A549 (cell line): ENCODE measurements around the gene GPBAR1. TPM values are rescaled to one million over a fixed set of nuclear protein-coding genes. Genes with fewer than 3 reads are reported as not detected.

Experiments
- ATAC-seq, 2 experiments: fragments of 200-7000 bp in 1 of 2; fragments of >200 bp in 1 of 2; cut with Nextera tagmentation in 1 of 2; cut with Tn5 transposase in 1 of 2; 3 replicates each; pipeline versions ENCODE4 v1.8.0 to v1.9.1; 2018 to 2020; ENCODE audit warnings: mild to moderate bottlenecking in 1 of 2, moderate library complexity in 1 of 2
- CTCF ChIA-PET: fragments of 300-600 bp; sonication (Branson Sonifier 250); formaldehyde crosslinking; extraction: SDS; loops from one replicate; lab custom pipeline; 2021; ENCODE audit warnings: antibody characterized with exemption, inconsistent platforms; lab: Yijun Ruan, JAX
- POLR2A ChIA-PET: fragments of 350-600 bp; formaldehyde crosslinking; extraction: SDS; loops from one replicate; lab custom pipeline; 2021; ENCODE audit warnings: antibody characterized with exemption, inconsistent platforms; lab: Yijun Ruan, JAX
- DNase-seq, 2 experiments: peaks; one replicate each; pipeline versions ENCODE4 v3.0.0 to v3.0.0-alpha.2; 2011 to 2016; ENCODE audit warnings: low read depth in 1 of 2, low spot score in 1 of 2
- FAIRE-seq: peaks from 2 replicates; lab custom pipeline; 2011; peaks lifted over from hg19 to GRCh38; lab: Jason Lieb, UNC
- H3K27ac ChIP-seq, 2 experiments: fragments of >200 bp; sonication (Bioruptor Twin); formaldehyde crosslinking; 3 replicates each; pipeline ENCODE4 v1.5.1; 2016 to 2017
- H3K4me1 ChIP-seq: fragments of >200 bp; sonication (Bioruptor Twin); formaldehyde crosslinking; 3 replicates; pipeline ENCODE4 v1.6.1; 2016
- H3K4me2 ChIP-seq: fragments of >200 bp; sonication (Bioruptor Twin); formaldehyde crosslinking; 3 replicates; pipeline ENCODE4 v1.6.1; 2016
- H3K4me3 ChIP-seq: fragments of >200 bp; sonication (Bioruptor Twin); formaldehyde crosslinking; 3 replicates; pipeline ENCODE4 v1.5.1; 2016
- H3K9me3 ChIP-seq: fragments of >200 bp; sonication (Bioruptor Twin); formaldehyde crosslinking; 3 replicates; pipeline ENCODE4 v1.6.1; 2016
- BHLHE40 ChIP-seq: IDR thresholded peaks from 2 replicates; pipeline ENCODE4 v1.6.1; 2012; ENCODE audit warnings: low read depth, low read length, inconsistent platforms
- EHMT2 ChIP-seq: fragments of 200-600 bp; sonication (generic); IDR thresholded peaks from 2 replicates; pipeline ENCODE4 v1.6.1; 2016; ENCODE audit warnings: antibody characterized with exemption, low read depth, mild to moderate bottlenecking, moderate library complexity
- FOSB ChIP-seq: fragments of 250-450 bp; sonication (Bioruptor Pico); IDR thresholded peaks from 2 replicates; pipeline ENCODE4 v1.5.0; 2020; ENCODE audit warnings: mild to moderate bottlenecking, moderate library complexity
- FOSL2 ChIP-seq, 2 experiments: fragments of 450-650 bp in 1 of 2; fragments of >200 bp in 1 of 2; sonication (Bioruptor Twin) in 1 of 2; formaldehyde crosslinking; IDR thresholded peaks; 2 replicates each; pipeline versions ENCODE4 v1.5.0 to v1.6.1; 2016 to 2020; ENCODE audit warnings: mild to moderate bottlenecking in 1 of 2, moderate library complexity in 1 of 2
- HEYL ChIP-seq: fragments of 250-450 bp; sonication (Bioruptor Pico); IDR thresholded peaks from 2 replicates; pipeline ENCODE4 v1.8.0; 2021; ENCODE audit warnings: mild to moderate bottlenecking, moderate library complexity
- JUNB ChIP-seq: fragments of >200 bp; sonication (Bioruptor Twin); formaldehyde crosslinking; IDR thresholded peaks from 2 replicates; pipeline ENCODE4 v1.6.1; 2016
- MAFK ChIP-seq: fragments of 450-650 bp; IDR thresholded peaks from 2 replicates; pipeline ENCODE4 v1.6.1; 2014; ENCODE audit not compliant: partially characterized antibody
- NFE2L2 ChIP-seq: fragments of 150-350 bp; conservative IDR thresholded peaks from 2 replicates; pipeline ENCODE4 v1.6.1; 2014; ENCODE audit warnings: low read length
- POLR2A ChIP-seq: IDR thresholded peaks from 2 replicates; pipeline ENCODE4 v1.6.1; 2012; ENCODE audit warnings: mild to moderate bottlenecking, low read length
- POLR2AphosphoS2 ChIP-seq: conservative IDR thresholded peaks from 2 replicates; pipeline ENCODE4 v1.6.1; 2012; ENCODE audit warnings: low read length, improper control_type of control experiment, inconsistent platforms
- RAD21 ChIP-seq, 2 experiments: fragments of >200 bp in 1 of 2; sonication (Bioruptor Twin) in 1 of 2; formaldehyde crosslinking in 1 of 2; IDR thresholded peaks in 1 of 2; conservative IDR thresholded peaks in 1 of 2; 2 replicates in 1 of 2; 3 replicates in 1 of 2; pipeline ENCODE4 v1.6.1; 2012 to 2018; ENCODE audit warnings: inconsistent platforms in 1 of 2
- RCOR1 ChIP-seq: fragments of 150-350 bp; IDR thresholded peaks from 2 replicates; pipeline ENCODE4 v1.6.1; 2014; ENCODE audit warnings: antibody characterized with exemption, low read length, low read depth
- RFX5 ChIP-seq: fragments of 450-650 bp; IDR thresholded peaks from 2 replicates; pipeline ENCODE4 v1.7.1; 2014; ENCODE audit warnings: antibody characterized with exemption, mild to moderate bottlenecking, moderate library complexity
- SMC3 ChIP-seq: fragments of >200 bp; sonication (Bioruptor Twin); formaldehyde crosslinking; IDR thresholded peaks from 3 replicates; pipeline ENCODE4 v1.6.1; 2018; ENCODE audit warnings: inconsistent platforms
- TP53 ChIP-seq: fragments of 250-450 bp; sonication (Bioruptor Pico); IDR thresholded peaks from 2 replicates; pipeline ENCODE4 v1.5.0; 2021; ENCODE audit warnings: mild to moderate bottlenecking, moderate library complexity
- ZC3H11A ChIP-seq: fragments of 450-650 bp; IDR thresholded peaks from 2 replicates; pipeline ENCODE4 v1.6.1; 2014; ENCODE audit warnings: antibody characterized with exemption, mild to moderate bottlenecking
- ZFP36 ChIP-seq: fragments of 450-650 bp; IDR thresholded peaks from 2 replicates; pipeline ENCODE4 v1.6.1; 2014; ENCODE audit warnings: borderline replicate concordance; ENCODE audit not compliant: partially characterized antibody
- ZNF302 ChIP-seq: fragments of 250-450 bp; sonication (Bioruptor Pico); IDR thresholded peaks from 2 replicates; pipeline ENCODE4 v1.9.0; 2021; ENCODE audit warnings: inconsistent platforms, mild to moderate bottlenecking, moderate library complexity
- ZSCAN20 ChIP-seq: fragments of 250-450 bp; sonication (Bioruptor Pico); IDR thresholded peaks from 2 replicates; pipeline ENCODE4 v1.8.0; 2022; ENCODE audit warnings: mild to moderate bottlenecking, moderate library complexity
- WGBS: methylation state at CpG from one replicate; pipeline ENCODE4 v1.1.6; 2017; ENCODE audit errors: missing lambda C conversion rate; 5-methylcytosine and 5-hydroxymethylcytosine counted together
- polyA plus RNA-seq, 4 experiments: library from polyadenylated mRNA; depleted of rRNA in 3 of 4; stranded (reverse); fragments of >200 nt; fragmentation: RNase III in 1 of 4; extraction: RNeasy Plus Mini Kit Qiagen cat#74134 plus additional on column Dnase treatment in 1 of 4; gene quantifications; 2 replicates in 3 of 4; 3 replicates in 1 of 4; pipeline ENCODE4 v1.2.3, GENCODE V29; 2011 to 2017
- TF ChIP-seq, protein P1 (sequence below): fragments of 450-650 bp; IDR thresholded peaks from 2 replicates; pipeline ENCODE4 v1.6.1; 2014; ENCODE audit warnings: antibody characterized with exemption
- TF ChIP-seq, protein P2 (sequence below): fragments of 150-350 bp; IDR thresholded peaks from 2 replicates; pipeline ENCODE4 v1.6.1; 2014; ENCODE audit warnings: low read depth, mild to moderate bottlenecking, low read length
- TF ChIP-seq, protein P3 (sequence below): IDR thresholded peaks from 2 replicates; pipeline ENCODE4 v1.6.1; 2012; ENCODE audit warnings: low read depth, borderline replicate concordance
- TF ChIP-seq, protein P4 (sequence below): fragments of 250-450 bp; sonication (Bioruptor Pico); IDR thresholded peaks from 2 replicates; pipeline ENCODE4 v1.5.0; 2021; ENCODE audit warnings: mild to moderate bottlenecking, moderate library complexity, borderline replicate concordance
- TF ChIP-seq, protein P5 (sequence below): fragments of 200-600 bp; sonication (generic); IDR thresholded peaks from 2 replicates; pipeline ENCODE4 v1.6.1; 2016; ENCODE audit warnings: antibody characterized with exemption, mild to moderate bottlenecking, moderate library complexity

The GPBAR1 gene
- polyA plus RNA-seq, 2 of the 4 experiments (the other 2 are of a cell fraction) = 0.06 to 0.12 TPM

DNA sequence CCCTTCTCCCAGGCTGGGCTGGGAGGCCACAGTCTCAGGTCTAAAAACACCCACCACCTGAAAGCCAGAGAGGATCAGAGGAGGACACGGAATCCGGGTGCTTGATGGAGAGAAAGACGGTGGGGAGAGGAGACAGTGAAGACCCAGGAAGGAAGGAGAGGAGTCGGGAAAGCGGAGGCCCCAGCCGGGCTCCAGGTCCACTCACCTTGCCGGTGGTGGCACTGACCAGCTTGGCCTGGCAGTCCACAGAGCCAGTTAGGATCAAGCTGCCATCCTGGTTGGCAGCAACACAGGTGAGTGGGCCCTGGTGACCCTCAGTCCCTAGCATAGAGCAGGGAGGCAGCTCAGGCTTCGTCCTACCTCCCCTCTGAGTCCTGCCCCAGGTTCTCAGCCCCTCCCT is 4.8 kb downstream of the GPBAR1 start:
- Histone ChIP-seq H3K4me1 (peaks cover 5% of the 10 kb centered on the region; the same call in 1 of the 3 replicates), H3K9me3 (no peaks in the 10 kb centered on the region), H3K27ac (no peak overlapping the region), H3K4me2 (no peak overlapping the region), H3K4me3 (no peak overlapping the region)
- ChIA-PET POLR2A (no interaction called here), CTCF (interaction anchor here (0.8 to 1.9 kb wide), 2 partner anchors 8 to 10 kb away, joined by 3 to 7 read pairs; no protein-coding TSS in a partner anchor)
- WGBS = 93% methylated on average over 8 of the region's 8 CpGs
- no peak for TF ChIP-seq JUNB
- TF ChIP-seq POLR2A = no peak
- TF ChIP-seq TP53 = no peak
- no peak for TF ChIP-seq RAD21 (conservative IDR thresholded peaks at IDR 0.05 in 1 of 2, IDR thresholded peaks at IDR 0.05 in 1 of 2)
- no peak for TF ChIP-seq HEYL
- TF ChIP-seq, protein P1, sequence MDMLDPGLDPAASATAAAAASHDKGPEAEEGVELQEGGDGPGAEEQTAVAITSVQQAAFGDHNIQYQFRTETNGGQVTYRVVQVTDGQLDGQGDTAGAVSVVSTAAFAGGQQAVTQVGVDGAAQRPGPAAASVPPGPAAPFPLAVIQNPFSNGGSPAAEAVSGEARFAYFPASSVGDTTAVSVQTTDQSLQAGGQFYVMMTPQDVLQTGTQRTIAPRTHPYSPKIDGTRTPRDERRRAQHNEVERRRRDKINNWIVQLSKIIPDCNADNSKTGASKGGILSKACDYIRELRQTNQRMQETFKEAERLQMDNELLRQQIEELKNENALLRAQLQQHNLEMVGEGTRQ = no peak
- TF ChIP-seq NFE2L2 = no peak
- no peak for TF ChIP-seq ZC3H11A
- TF ChIP-seq, protein P2, sequence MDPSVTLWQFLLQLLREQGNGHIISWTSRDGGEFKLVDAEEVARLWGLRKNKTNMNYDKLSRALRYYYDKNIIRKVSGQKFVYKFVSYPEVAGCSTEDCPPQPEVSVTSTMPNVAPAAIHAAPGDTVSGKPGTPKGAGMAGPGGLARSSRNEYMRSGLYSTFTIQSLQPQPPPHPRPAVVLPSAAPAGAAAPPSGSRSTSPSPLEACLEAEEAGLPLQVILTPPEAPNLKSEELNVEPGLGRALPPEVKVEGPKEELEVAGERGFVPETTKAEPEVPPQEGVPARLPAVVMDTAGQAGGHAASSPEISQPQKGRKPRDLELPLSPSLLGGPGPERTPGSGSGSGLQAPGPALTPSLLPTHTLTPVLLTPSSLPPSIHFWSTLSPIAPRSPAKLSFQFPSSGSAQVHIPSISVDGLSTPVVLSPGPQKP = no peak
- TF ChIP-seq BHLHE40 = no peak
- no peak for TF ChIP-seq EHMT2
- no peak for TF ChIP-seq SMC3
- no peak for TF ChIP-seq ZSCAN20
- TF ChIP-seq, protein P3, sequence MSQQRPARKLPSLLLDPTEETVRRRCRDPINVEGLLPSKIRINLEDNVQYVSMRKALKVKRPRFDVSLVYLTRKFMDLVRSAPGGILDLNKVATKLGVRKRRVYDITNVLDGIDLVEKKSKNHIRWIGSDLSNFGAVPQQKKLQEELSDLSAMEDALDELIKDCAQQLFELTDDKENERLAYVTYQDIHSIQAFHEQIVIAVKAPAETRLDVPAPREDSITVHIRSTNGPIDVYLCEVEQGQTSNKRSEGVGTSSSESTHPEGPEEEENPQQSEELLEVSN = no peak
- TF ChIP-seq, protein P4, sequence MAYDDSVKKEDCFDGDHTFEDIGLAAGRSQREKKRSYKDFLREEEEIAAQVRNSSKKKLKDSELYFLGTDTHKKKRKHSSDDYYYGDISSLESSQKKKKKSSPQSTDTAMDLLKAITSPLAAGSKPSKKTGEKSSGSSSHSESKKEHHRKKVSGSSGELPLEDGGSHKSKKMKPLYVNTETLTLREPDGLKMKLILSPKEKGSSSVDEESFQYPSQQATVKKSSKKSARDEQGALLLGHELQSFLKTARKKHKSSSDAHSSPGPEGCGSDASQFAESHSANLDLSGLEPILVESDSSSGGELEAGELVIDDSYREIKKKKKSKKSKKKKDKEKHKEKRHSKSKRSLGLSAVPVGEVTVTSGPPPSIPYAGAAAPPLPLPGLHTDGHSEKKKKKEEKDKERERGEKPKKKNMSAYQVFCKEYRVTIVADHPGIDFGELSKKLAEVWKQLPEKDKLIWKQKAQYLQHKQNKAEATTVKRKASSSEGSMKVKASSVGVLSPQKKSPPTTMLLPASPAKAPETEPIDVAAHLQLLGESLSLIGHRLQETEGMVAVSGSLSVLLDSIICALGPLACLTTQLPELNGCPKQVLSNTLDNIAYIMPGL (CRISPR knock-in tag) = no peak
- ATAC-seq (no peak), FAIRE-seq (no peak), DNase-seq (no peak)

DNA sequence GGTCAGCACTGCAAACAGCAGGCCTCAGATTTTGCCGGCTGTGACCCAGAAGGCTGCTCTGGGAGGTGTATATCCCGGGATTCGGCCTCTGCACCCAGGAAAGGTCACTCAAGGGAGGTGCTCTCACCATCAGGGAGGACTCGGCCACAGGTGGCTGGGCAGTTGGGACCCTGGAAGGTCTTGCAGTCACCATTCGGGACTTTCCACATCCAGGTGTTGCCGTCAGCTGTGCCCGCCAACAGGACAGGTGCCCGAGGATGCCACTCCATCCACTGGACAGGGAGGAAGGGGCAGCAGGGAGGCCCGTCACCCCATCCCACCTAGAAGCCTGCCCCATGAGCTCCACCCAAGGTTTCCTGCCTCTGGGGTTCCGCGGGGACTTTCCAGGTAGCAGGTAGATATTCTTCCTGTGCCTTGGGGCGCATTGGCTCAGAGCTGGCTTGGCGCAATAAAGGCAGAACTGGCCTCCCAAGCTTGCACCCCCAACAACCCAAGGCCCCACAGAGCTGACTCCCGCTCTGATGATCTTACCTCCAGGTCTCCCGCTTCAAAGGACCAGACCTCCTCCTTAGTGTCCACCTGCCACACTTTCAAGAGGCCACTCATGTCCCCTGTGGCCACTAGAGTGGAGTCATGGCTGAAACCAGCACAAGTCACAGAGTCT is 5.6 kb downstream of the GPBAR1 start:
- Histone ChIP-seq H3K4me1 (peaks cover 9% of the 10 kb centered on the region), H3K4me2 (no peak overlapping the region), H3K9me3 (no peaks in the 10 kb centered on the region), H3K4me3 (no peak overlapping the region), H3K27ac (no peak overlapping the region)
- CTCF ChIA-PET = interaction anchor here (0.7 to 1.9 kb wide), 3 partner anchors 9 to 80 kb away, joined by 3 to 7 read pairs (median 3); no protein-coding TSS in a partner anchor
- POLR2A ChIA-PET = no interaction called here
- no peak for FAIRE-seq
- WGBS = 95% methylated on average over 12 of the region's 15 CpGs
- TF ChIP-seq, protein P5, sequence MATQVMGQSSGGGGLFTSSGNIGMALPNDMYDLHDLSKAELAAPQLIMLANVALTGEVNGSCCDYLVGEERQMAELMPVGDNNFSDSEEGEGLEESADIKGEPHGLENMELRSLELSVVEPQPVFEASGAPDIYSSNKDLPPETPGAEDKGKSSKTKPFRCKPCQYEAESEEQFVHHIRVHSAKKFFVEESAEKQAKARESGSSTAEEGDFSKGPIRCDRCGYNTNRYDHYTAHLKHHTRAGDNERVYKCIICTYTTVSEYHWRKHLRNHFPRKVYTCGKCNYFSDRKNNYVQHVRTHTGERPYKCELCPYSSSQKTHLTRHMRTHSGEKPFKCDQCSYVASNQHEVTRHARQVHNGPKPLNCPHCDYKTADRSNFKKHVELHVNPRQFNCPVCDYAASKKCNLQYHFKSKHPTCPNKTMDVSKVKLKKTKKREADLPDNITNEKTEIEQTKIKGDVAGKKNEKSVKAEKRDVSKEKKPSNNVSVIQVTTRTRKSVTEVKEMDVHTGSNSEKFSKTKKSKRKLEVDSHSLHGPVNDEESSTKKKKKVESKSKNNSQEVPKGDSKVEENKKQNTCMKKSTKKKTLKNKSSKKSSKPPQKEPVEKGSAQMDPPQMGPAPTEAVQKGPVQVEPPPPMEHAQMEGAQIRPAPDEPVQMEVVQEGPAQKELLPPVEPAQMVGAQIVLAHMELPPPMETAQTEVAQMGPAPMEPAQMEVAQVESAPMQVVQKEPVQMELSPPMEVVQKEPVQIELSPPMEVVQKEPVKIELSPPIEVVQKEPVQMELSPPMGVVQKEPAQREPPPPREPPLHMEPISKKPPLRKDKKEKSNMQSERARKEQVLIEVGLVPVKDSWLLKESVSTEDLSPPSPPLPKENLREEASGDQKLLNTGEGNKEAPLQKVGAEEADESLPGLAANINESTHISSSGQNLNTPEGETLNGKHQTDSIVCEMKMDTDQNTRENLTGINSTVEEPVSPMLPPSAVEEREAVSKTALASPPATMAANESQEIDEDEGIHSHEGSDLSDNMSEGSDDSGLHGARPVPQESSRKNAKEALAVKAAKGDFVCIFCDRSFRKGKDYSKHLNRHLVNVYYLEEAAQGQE = no peak
- TF ChIP-seq POLR2AphosphoS2 (no peak), FOSL2 (IDR thresholded peaks at IDR 0.05) (no peak), FOSL2 (CRISPR knock-in tag; IDR thresholded peaks at IDR 0.05) (no peak), MAFK (no peak), TP53 (no peak), ZNF302 (CRISPR knock-in tag) (no peak), ZFP36 (no peak), BHLHE40 (no peak), FOSB (CRISPR knock-in tag) (no peak), POLR2A (no peak), RFX5 (no peak), RCOR1 (no peak)
- no peak for ATAC-seq
- no peak for DNase-seq
